ENCODE measurements around the gene MYH14.

MYH14 gene

DNA sequence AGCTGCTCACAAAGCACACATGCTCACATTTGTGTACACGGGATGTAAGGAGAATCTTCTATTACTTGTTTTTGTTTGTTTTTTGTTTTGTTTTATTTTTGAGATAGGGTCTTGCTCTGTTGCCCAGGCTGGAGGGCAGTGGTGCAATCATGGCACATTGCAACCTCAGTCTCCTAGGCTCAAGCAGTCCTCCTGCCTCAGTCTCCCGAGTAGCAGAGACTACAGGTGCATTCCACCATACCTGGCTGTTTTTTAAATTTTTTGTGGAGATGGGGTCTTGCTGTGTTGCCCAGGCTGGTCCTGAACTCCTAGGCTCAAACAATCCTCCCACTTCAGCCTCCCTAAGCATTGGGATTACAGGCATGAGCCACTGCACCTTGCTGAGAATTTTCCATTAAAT is 83.9 kb downstream of the MYH14 start:
- H3K4me3 ChIP-seq (ENCODE audit: low read depth, low read length) = no peak overlapping the region

GRCh38 chr19:50288954-50289353 is 85.5 kb downstream of the MYH14 start:
- H3K4me3 ChIP-seq (ENCODE audit: low read depth, low read length) = no peak overlapping the region

DNA sequence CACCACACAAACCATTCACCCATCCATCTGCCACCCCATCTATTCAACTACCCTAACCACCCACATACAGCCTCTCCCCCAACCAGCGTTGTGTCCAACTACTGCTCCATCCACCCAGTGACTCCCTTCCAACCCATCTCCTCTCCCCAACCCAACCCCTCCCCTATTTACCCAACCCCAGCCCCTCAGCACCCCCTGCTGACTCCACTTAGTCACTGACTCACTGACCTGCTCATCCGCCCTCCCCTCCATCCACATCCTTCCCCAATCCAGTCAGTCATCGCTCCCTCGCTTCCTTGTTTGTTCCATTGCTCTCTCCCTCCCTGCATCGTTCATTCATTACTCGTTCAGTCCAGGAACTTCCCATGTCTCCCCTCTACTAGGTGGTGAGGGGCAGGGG is 86.6 kb downstream of the MYH14 start:
- H3K4me3 ChIP-seq (ENCODE audit: low read depth, low read length) = no peak overlapping the region

DNA sequence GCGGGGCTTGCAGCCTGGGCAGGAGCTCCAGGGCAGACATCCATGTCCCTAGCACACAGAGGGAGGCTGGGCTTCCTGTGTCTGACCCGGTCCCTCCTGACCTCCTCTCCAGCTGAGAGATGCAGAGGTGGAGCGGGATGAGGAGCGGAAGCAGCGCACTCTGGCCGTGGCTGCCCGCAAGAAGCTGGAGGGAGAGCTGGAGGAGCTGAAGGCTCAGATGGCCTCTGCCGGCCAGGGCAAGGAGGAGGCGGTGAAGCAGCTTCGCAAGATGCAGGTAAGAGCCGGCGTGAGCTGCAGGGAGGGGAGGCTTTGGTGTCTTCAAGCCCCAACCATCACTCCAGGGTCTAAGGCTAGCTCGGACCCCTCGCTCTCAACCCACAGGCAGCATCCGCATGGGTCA is 87.4 kb downstream of the MYH14 start:
- no peak overlapping the region for H3K4me3 ChIP-seq (ENCODE audit: low read depth, low read length)

- H3K4me3 ChIP-seq (ENCODE audit: low read depth, low read length) = no peak overlapping the region
These were observed 88.9 kb downstream of the MYH14 start for GRCh38 chr19:50292216-50292827.

DNA sequence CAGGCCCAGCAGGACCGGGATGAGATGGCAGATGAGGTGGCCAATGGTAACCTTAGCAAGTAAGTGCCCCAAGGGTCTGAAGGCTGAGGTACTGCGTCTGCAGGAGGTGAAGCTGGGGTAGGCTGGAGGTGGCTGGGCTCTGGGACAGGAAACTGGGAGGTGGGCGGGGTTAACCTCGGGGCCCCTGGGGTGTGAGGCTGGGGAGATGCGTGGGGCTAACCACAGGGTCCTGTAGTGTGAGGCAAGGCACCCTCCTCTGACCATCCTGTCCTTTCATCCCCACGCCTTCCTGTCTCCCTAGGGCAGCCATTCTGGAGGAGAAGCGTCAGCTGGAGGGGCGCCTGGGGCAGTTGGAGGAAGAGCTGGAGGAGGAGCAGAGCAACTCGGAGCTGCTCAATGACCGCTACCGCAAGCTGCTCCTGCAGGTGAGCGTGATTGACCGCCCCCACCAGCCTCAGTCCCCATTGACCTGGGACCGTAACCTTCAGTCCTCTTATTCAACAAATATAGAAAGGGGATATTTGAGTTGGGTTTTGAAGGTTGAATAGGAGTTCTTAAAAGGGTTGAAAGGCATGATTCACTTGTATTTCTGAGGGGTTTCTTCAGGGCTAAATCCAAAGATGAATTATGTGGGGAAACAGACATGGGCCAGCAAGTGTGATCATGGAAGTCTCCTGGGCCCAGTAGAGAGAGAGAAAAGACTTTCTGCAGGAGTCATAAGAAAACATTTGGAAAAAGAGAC is 90.0 kb downstream of the MYH14 start:
- H3K4me3 ChIP-seq (ENCODE audit: low read depth, low read length) = no peak overlapping the region

GRCh38 chr19:50300051-50300450 is 96.6 kb downstream of the MYH14 start:
- H3K4me3 ChIP-seq (ENCODE audit: low read depth, low read length) = no peak overlapping the region

GRCh38 chr19:50300814-50301606 is 97.6 kb downstream of the MYH14 start:
- H3K4me3 ChIP-seq (ENCODE audit: low read depth, low read length) = no peak overlapping the region

- H3K4me3 ChIP-seq (ENCODE audit: low read depth, low read length) = no peak overlapping the region
These were observed 98.2 kb downstream of the MYH14 start for GRCh38 chr19:50301607-50301971.

- no peak overlapping the region for H3K4me3 ChIP-seq (ENCODE audit: low read depth, low read length)
These were observed 100.1 kb downstream of the MYH14 start for GRCh38 chr19:50303558-50303957.

DNA sequence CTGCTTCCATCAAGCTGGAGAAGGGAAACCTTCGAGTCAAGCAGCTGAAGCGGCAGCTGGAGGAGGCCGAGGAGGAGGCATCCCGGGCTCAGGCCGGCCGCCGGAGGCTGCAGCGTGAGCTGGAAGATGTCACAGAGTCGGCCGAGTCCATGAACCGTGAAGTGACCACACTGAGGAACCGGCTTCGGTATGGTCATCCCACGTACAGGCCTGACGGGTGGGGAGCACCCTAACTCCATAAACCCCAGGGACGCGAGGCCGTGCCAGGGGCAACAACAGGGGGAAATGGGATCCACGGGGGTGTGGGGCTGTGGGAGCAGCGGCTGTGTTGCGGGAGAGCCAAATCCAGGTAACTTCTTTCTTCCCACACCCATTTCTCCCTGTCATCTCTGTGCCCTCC is 105.6 kb downstream of the MYH14 start:
- no peak overlapping the region for H3K4me3 ChIP-seq (ENCODE audit: low read depth, low read length)

DNA sequence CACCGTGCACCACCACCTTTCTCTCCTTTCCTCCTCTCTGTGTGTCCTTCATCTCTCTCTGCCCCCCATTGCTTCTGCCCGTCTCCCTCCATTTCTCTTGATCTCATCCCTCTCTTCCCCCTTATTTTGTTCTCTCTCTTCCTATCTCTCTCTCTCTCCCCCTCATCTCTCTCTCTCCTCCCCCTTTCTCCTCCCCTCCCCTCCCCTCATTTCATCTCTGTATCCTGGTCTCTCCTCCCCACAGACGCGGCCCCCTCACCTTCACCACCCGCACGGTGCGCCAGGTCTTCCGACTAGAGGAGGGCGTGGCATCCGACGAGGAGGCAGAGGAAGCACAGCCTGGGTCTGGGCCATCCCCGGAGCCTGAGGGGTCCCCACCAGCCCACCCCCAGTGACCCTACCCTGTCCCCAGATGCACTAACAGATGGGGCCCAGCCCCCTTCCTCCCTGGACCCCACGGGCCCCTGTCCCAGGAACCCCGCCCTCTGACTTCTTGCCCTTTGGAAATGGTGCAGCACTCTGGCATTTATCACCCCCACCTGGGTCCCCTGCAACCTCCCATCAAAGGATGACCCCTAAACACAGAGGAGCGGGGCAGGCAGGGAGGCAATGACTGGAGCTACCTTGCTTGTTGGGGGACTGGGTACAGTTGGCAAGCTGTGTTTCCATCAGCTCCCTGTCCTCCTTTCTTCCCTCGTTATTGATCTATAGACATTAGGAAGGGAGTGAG is 106.1 kb downstream of the MYH14 start:
- H3K4me3 ChIP-seq (ENCODE audit: low read depth, low read length) = no peak overlapping the region

GRCh38 chr19:50310759-50311465 is 107.5 kb downstream of the MYH14 start:
- H3K4me3 ChIP-seq (ENCODE audit: low read depth, low read length) = no peak overlapping the region

GRCh38 chr19:50311723-50312635 is 108.6 kb downstream of the MYH14 start:
- peak overlapping the region; percentile 49 for H3K4me3 ChIP-seq (ENCODE audit: low read depth, low read length)

- peak overlapping the region; percentile 49 for H3K4me3 ChIP-seq (ENCODE audit: low read depth, low read length)
These were observed 109.8 kb downstream of the MYH14 start for GRCh38 chr19:50312967-50313811.

DNA sequence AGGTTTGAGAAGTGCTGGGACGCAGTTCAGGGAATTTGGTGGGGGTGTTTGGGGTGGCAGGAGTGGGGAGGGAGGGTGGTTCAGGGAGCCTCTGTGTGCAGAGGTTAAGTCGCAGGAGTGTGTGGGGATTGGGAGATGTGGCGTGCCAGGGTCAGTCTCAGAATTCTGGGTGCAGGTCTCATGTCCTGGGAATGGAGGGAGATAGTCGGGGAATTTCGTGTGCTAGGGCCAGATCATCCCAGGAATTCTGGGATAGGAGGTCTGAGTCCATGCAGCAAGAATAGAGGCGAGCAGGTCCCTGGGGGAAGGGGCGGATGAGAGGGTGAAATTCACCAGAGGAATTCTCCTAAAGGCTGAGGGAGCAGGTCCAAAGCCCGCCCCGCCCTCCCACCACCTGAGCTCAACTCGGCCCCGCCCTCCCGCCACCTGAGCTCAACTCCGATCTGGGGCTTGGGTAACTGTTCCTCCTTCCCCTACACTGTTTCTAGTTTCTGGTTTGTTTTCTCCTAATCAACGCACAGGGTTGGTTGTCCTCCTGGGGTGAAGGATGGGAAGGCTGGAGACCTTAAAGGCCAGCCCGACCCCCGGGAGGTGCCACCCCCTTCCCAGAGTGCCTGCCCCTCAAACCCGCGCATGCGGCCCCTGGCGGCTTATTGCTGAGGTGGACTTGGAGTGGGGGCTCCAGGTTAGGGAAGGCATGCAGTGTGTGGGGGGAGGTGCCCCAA is 110.6 kb downstream of the MYH14 start:
- peak overlapping the region; percentile 30 for H3K4me3 ChIP-seq (ENCODE audit: low read depth, low read length)

GRCh38 chr19:50314724-50315708 is 111.6 kb downstream of the MYH14 start:
- peak overlapping the region; percentile 60 for H3K4me3 ChIP-seq (ENCODE audit: low read depth, low read length)

All from iPS-11a (cell line).